GM12878 (cell line): ENCODE measurements around the gene MUC20. TPM values are rescaled to one million over a fixed set of nuclear protein-coding genes. Genes with fewer than 3 reads are reported as not detected.

ENCODE experiments used
- ATAC-seq: fragments of 200-7000 bp; cut with Tn5 transposase; 3 replicates; pipeline ENCODE4 v1.9.1; 2020; ENCODE audit warnings: mild to moderate bottlenecking, moderate library complexity
- BruUV-seq: library from RNA; stranded (reverse); fragments of 400-500 nt; replicated peaks from 2 replicates; lab custom pipeline; 2021; lab: Mats Ljungman, UMichigan
- CTCF ChIA-PET: fragments of 300-600 bp; sonication (Branson Sonifier 250); formaldehyde crosslinking; extraction: SDS; loops from one replicate; lab custom pipeline; 2021; ENCODE audit warnings: inconsistent platforms; lab: Yijun Ruan, JAX
- POLR2A ChIA-PET: fragments of 350-600 bp; formaldehyde crosslinking; extraction: SDS; loops from one replicate; lab custom pipeline; 2021; ENCODE audit warnings: inconsistent platforms; lab: Charles Lee
- RAD21 ChIA-PET: fragments of 300-600 bp; sonication (Branson Sonifier 250); formaldehyde crosslinking; loops from one replicate; lab custom pipeline; 2023; ENCODE audit warnings: antibody characterized with exemption; ENCODE audit not compliant: unreplicated experiment; lab: Charles Lee
- SMC1A ChIA-PET: fragments of 300-600 bp; sonication (Branson Sonifier 250); formaldehyde crosslinking; loops from one replicate; lab custom pipeline; 2023; ENCODE audit not compliant: unreplicated experiment, uncharacterized antibody; lab: Charles Lee
- DNase-seq: peaks from one replicate; pipeline ENCODE4 v3.0.0-alpha.2; 2011; ENCODE audit warnings: low read depth, low spot score
- FAIRE-seq: peaks from 3 replicates; lab custom pipeline; 2011; peaks lifted over from hg19 to GRCh38; lab: Jason Lieb, UNC
- H2AFZ ChIP-seq: 2 replicates; pipeline ENCODE4 v1.6.0; 2011; ENCODE audit warnings: low read depth, low read length, control low read depth; ENCODE audit not compliant: control insufficient read depth
- H3K27ac ChIP-seq: 2 replicates; pipeline ENCODE4 v1.5.1; 2011; ENCODE audit warnings: control low read depth; ENCODE audit not compliant: control insufficient read depth, insufficient read depth
- H3K27me3 ChIP-seq, 2 experiments: replicated peaks in 1 of 2; 2 replicates each; pipeline versions ENCODE4 v1.6.0 to v1.6.1; 2011; ENCODE audit warnings: low read length in 1 of 2; ENCODE audit not compliant: control insufficient read depth in 2 of 2, insufficient read depth in 2 of 2
- H3K36me3 ChIP-seq, 2 experiments: 2 replicates each; pipeline ENCODE4 v1.5.1; 2011; ENCODE audit warnings: low read length in 1 of 2; ENCODE audit not compliant: control insufficient read depth in 2 of 2, insufficient read depth in 2 of 2
- H3K4me1 ChIP-seq: 2 replicates; pipeline ENCODE4 v1.6.1; 2011; ENCODE audit warnings: mild to moderate bottlenecking, low read length, moderate library complexity, mixed read lengths; ENCODE audit not compliant: control insufficient read depth, insufficient read depth
- H3K4me2 ChIP-seq: 2 replicates; pipeline ENCODE4 v1.6.0; 2011; ENCODE audit warnings: control low read depth; ENCODE audit not compliant: control insufficient read depth, insufficient read depth
- H3K4me3 ChIP-seq: fragments of 200-600 bp; sonication (generic); 2 replicates; pipeline ENCODE4 v1.5.1; 2016
- H3K79me2 ChIP-seq: 2 replicates; pipeline ENCODE4 v1.6.0; 2011; ENCODE audit warnings: low read length; ENCODE audit not compliant: control insufficient read depth, insufficient read depth
- H3K9ac ChIP-seq: 2 replicates; pipeline ENCODE4 v1.8.0; 2011; ENCODE audit warnings: low read length, control low read depth, mixed read lengths; ENCODE audit not compliant: control insufficient read depth, insufficient read depth
- H3K9me3 ChIP-seq: replicated peaks from 3 replicates; pipeline ENCODE4 v1.5.1; 2011; ENCODE audit warnings: mild to moderate bottlenecking, low read length; ENCODE audit not compliant: control insufficient read depth, insufficient read depth
- H4K20me1 ChIP-seq: 2 replicates; pipeline ENCODE4 v1.6.0; 2011; ENCODE audit not compliant: control insufficient read depth, insufficient read depth
- SUZ12 ChIP-seq: fragments of 200-600 bp; sonication (generic); IDR thresholded peaks from one replicate; pipeline ENCODE4 v1.6.1; 2018; ENCODE audit warnings: antibody characterized with exemption, mild to moderate bottlenecking; ENCODE audit not compliant: unreplicated experiment
- ZBTB4 ChIP-seq: fragments of 450-650 bp; formaldehyde crosslinking; IDR thresholded peaks from 2 replicates; pipeline ENCODE4 v1.4.0; 2022; ENCODE audit warnings: mild to moderate bottlenecking, moderate library complexity
- WGBS: methylation state at CpG from one replicate; pipeline ENCODE4 v1.1.6; 2016; ENCODE audit warnings: low lambda C conversion rate; ENCODE audit not compliant: insufficient replicate concordance, insufficient coverage; ENCODE audit errors: missing lambda C conversion rate; 5-methylcytosine and 5-hydroxymethylcytosine counted together
- in situ Hi-C: fragments of 300-500 bp; cut with MboI; formaldehyde crosslinking; loops from 9 replicates; pipeline ENCODE4 v1.14.3; 2018; ENCODE audit warnings: mixed read lengths
- intact Hi-C: fragments of 100-400 bp; cut with micrococcal nuclease; formaldehyde crosslinking; loops from one replicate; pipeline ENCODE4 v1.14.2; 2022; ENCODE audit not compliant: unreplicated experiment
- polyA plus RNA-seq, 11 experiments: library from polyadenylated mRNA; depleted of rRNA in 4 of 11; unstranded in 6 of 11; stranded (reverse) in 5 of 11; fragments of >200 nt; fragmentation: Nextera tagmentation in 4 of 11; fragmentation: Illumina TruSeq in 1 of 11; extraction: Ambion mirVana in 4 of 11; extraction: Trizol in 1 of 11; gene quantifications; 1 replicate in 1 of 11; 2 replicates in 10 of 11; pipeline versions ENCODE4 v1.2.1 to v1.2.3, GENCODE V29; 2011 to 2016; ENCODE audit warnings: inconsistent platforms in 2 of 11, missing spikeins in 2 of 11, low read depth in 1 of 11
- total RNA-seq, 4 experiments: library from RNA; depleted of rRNA in 3 of 4; stranded (reverse); fragments of >200 nt in 3 of 4; fragmentation: Illumina TruSeq in 1 of 4; extraction: Trizol in 1 of 4; gene quantifications; 2 replicates each; pipeline versions ENCODE4 v1.2.1 to v1.2.3, GENCODE V29; 2013 to 2021

The MUC20 gene
- total and polyA plus RNA-seq, 10 of the 15 experiments (the other 5 are each of a cell fraction or from before 2014, with no cell fraction given): 0.04 to 0.46 (median 0.17) TPM; not detected in 3

GRCh38 chr3:195752546-195753331, 32.0 kb downstream of the MUC20 start:
- ATAC-seq: no peak
- H4K20me1 ChIP-seq: no peaks in the 10 kb centered on the region
- no peak overlapping the region for H3K27ac ChIP-seq
- H3K36me3 ChIP-seq: no peaks in the 10 kb centered on the region
- SMC1A ChIA-PET: no interaction called here
- TF ChIP-seq ZBTB4 (CRISPR knock-in tag) (no peak), SUZ12 (no peak)
- TF ChIP-seq, all 136 proteins: peak for 0
- POLR2A ChIA-PET: no interaction called here
- intact Hi-C loops (no loop called here), in situ Hi-C loops (loop anchor here (10.0 kb wide), 1 partner anchor 62 kb away; the partner anchor contains the start of gene MUC4)
- Histone ChIP-seq H3K4me1 (no peaks in the 10 kb centered on the region), H3K4me2 (no peak overlapping the region), H3K27me3 (no peaks in the 10 kb centered on the region; a peak in 2 of 4 replicates), H3K4me3 (no peak overlapping the region), H3K9ac (no peak overlapping the region), H2AFZ (no peak overlapping the region), H3K79me2 (no peaks in the 10 kb centered on the region), H3K9me3 (no peaks in the 10 kb centered on the region)
- DNase-seq: no peak
- 62% methylated on average over 24 of the region's 26 CpGs for WGBS
- no TSS peak for BruUV-seq
- RAD21 ChIA-PET: no interaction called here
- CTCF ChIA-PET: no interaction called here
- FAIRE-seq: no peak
